HG03460 (cell line): ENCODE results near the gene CDKN2B-AS1.
A peak's percentile ranks its signal among the peaks of the same experiment; 100 is the strongest.
"Not testable (repeated sequence)": the region's sequence is repeated elsewhere in the genome, so short reads cannot be mapped to it uniquely, and the experiment has no call there.

ENCODE experiments used
- ATAC-seq: cut with Tn5 transposase; IDR thresholded peaks from one replicate; pipeline ENCODE4 v1.9.1; 2021; ENCODE audit not compliant: unreplicated experiment

CDKN2B-AS1 gene

GRCh38 chr9:21994556-21995005, at the start of gene CDKN2B-AS1:
Gene CDKN2B-AS1, plus strand, starts transcription at chr9:21994791.
- peak; percentile 43 for ATAC-seq

GRCh38 chr9:21945606-21946005, 49.0 kb upstream of the CDKN2B-AS1 start:
- ATAC-seq, result no peak

- no peak for ATAC-seq
These were observed 35.8 kb upstream of the CDKN2B-AS1 start for GRCh38 chr9:21958833-21959232.

GRCh38 chr9:21959268-21959667, 35.3 kb upstream of the CDKN2B-AS1 start:
- not testable (repeated sequence) for ATAC-seq

- no peak for ATAC-seq
These were observed 33.0 kb upstream of the CDKN2B-AS1 start for GRCh38 chr9:21961569-21961968.

GRCh38 chr9:21964925-21965385, 29.6 kb upstream of the CDKN2B-AS1 start:
- ATAC-seq, result peak; percentile 53

GRCh38 chr9:21965401-21965951, 29.1 kb upstream of the CDKN2B-AS1 start:
- peak; percentile 75 for ATAC-seq

GRCh38 chr9:21966140-21966851, 28.3 kb upstream of the CDKN2B-AS1 start:
- ATAC-seq, result no peak

- no peak for ATAC-seq
These were observed 27.4 kb upstream of the CDKN2B-AS1 start for GRCh38 chr9:21967169-21967568.

- ATAC-seq, result no peak
These were observed 26.9 kb upstream of the CDKN2B-AS1 start for GRCh38 chr9:21967702-21968101.

GRCh38 chr9:21968331-21969010, 26.1 kb upstream of the CDKN2B-AS1 start:
- ATAC-seq, result no peak

GRCh38 chr9:21969011-21969940, 25.3 kb upstream of the CDKN2B-AS1 start:
- no peak for ATAC-seq

GRCh38 chr9:21969951-21970799, 24.4 kb upstream of the CDKN2B-AS1 start:
- ATAC-seq, result no peak

- ATAC-seq, result no peak
These were observed 23.6 kb upstream of the CDKN2B-AS1 start for GRCh38 chr9:21970800-21971640.

GRCh38 chr9:21972361-21972760, 22.2 kb upstream of the CDKN2B-AS1 start:
- ATAC-seq, result no peak

GRCh38 chr9:21974343-21974721, 20.3 kb upstream of the CDKN2B-AS1 start:
- ATAC-seq, result no peak

GRCh38 chr9:21974722-21975409, 19.7 kb upstream of the CDKN2B-AS1 start:
- peak; percentile 75 for ATAC-seq

GRCh38 chr9:21976334-21976875, 18.2 kb upstream of the CDKN2B-AS1 start:
- no peak for ATAC-seq
